H1 (cell line): ENCODE results near the gene DRAM2.

Experiments
- EGR1 ChIP-seq: IDR thresholded peaks from 2 replicates; pipeline ENCODE4 v1.6.1; 2011; ENCODE audit warnings: low read depth, low read length, borderline replicate concordance
- EP300 ChIP-seq, 2 experiments: IDR thresholded peaks; 1 replicate in 1 of 2; 2 replicates in 1 of 2; pipeline ENCODE4 v1.6.1; 2011 to 2012; ENCODE audit warnings: low read depth in 2 of 2, low read length in 2 of 2, mild to moderate bottlenecking in 2 of 2, borderline replicate concordance in 1 of 2, inconsistent platforms in 1 of 2, moderate library complexity in 1 of 2
- POLR2A ChIP-seq, 2 experiments: IDR thresholded peaks; 1 replicate in 1 of 2; 2 replicates in 1 of 2; pipeline ENCODE4 v1.6.1; 2011; ENCODE audit warnings: low read depth in 2 of 2, low read length in 2 of 2, mild to moderate bottlenecking in 2 of 2; ENCODE audit errors: control extremely low read depth in 1 of 2
- POLR2AphosphoS5 ChIP-seq: IDR thresholded peaks from 2 replicates; pipeline ENCODE4 v1.6.1; 2011; ENCODE audit warnings: low read depth, low read length
- SP1 ChIP-seq: IDR thresholded peaks from 2 replicates; pipeline ENCODE4 v1.6.1; 2011; ENCODE audit warnings: low read depth, low read length
- TAF1 ChIP-seq: IDR thresholded peaks from 2 replicates; pipeline ENCODE4 v1.6.1; 2011; ENCODE audit warnings: mild to moderate bottlenecking, low read depth, low read length
- YY1 ChIP-seq: IDR thresholded peaks from 2 replicates; pipeline ENCODE4 v1.6.1; 2011; ENCODE audit warnings: low read depth, mild to moderate bottlenecking, low read length
- ZNF274 ChIP-seq: IDR thresholded peaks from 2 replicates; pipeline ENCODE4 v1.7.0; 2012; ENCODE audit warnings: low read length, borderline replicate concordance; ENCODE audit errors: extremely low read depth
- TF ChIP-seq, protein P1 (sequence below), 3 experiments: IDR thresholded peaks; 1 replicate in 2 of 3; 2 replicates in 1 of 3; pipeline versions ENCODE4 v1.5.1 to v1.6.1; 2011; ENCODE audit warnings: low read length in 3 of 3, mild to moderate bottlenecking in 3 of 3, inconsistent platforms in 2 of 3, low read depth in 1 of 3, moderate library complexity in 1 of 3; ENCODE audit not compliant: insufficient read depth in 1 of 3; ENCODE audit errors: control extremely low read depth in 1 of 3
- TF ChIP-seq, protein P2 (sequence below): IDR thresholded peaks from 2 replicates; pipeline ENCODE4 v1.6.1; 2011; ENCODE audit warnings: low read depth, mild to moderate bottlenecking, low read length; ENCODE audit not compliant: insufficient read depth

DNA sequence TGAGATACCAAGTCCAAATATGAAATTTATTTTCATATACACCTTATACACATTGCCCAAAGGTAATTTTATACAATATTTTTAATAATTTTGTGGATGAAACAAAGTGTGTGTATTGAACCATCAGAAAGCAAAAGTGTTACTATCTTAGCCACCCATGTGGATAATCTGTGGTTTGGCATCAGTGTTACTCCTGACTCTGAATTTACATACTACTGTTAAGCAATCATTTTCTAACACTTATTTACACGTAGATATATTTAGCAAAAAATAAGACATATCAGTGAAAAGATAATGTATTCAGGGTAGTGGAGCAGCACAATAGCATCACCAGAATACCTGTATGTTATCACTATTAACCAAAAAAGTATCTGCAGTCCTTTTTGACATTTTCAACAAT is 36.8 kb upstream of the DRAM2 start:
- no peak for TF ChIP-seq POLR2AphosphoS5
- TF ChIP-seq, protein P1, sequence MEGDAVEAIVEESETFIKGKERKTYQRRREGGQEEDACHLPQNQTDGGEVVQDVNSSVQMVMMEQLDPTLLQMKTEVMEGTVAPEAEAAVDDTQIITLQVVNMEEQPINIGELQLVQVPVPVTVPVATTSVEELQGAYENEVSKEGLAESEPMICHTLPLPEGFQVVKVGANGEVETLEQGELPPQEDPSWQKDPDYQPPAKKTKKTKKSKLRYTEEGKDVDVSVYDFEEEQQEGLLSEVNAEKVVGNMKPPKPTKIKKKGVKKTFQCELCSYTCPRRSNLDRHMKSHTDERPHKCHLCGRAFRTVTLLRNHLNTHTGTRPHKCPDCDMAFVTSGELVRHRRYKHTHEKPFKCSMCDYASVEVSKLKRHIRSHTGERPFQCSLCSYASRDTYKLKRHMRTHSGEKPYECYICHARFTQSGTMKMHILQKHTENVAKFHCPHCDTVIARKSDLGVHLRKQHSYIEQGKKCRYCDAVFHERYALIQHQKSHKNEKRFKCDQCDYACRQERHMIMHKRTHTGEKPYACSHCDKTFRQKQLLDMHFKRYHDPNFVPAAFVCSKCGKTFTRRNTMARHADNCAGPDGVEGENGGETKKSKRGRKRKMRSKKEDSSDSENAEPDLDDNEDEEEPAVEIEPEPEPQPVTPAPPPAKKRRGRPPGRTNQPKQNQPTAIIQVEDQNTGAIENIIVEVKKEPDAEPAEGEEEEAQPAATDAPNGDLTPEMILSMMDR (IDR thresholded peaks at IDR 0.05; ENCODE audit: control extremely low read depth in 1 of 3, insufficient read depth in 1 of 3, low read depth in 1 of 3, low read length in 3 of 3) = no peak
- no peak for TF ChIP-seq TAF1
- no peak for TF ChIP-seq POLR2A (IDR thresholded peaks at IDR 0.05; ENCODE audit: control extremely low read depth in 1 of 2, low read depth in 2 of 2, low read length in 2 of 2)
- no peak for TF ChIP-seq EP300 (IDR thresholded peaks at IDR 0.05; ENCODE audit: borderline replicate concordance in 1 of 2, low read depth in 2 of 2, low read length in 2 of 2)
- TF ChIP-seq YY1 = no peak
- no peak for TF ChIP-seq SP1
- TF ChIP-seq EGR1 = no peak
- TF ChIP-seq, protein P2, sequence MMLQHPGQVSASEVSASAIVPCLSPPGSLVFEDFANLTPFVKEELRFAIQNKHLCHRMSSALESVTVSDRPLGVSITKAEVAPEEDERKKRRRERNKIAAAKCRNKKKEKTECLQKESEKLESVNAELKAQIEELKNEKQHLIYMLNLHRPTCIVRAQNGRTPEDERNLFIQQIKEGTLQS = no peak
- TF ChIP-seq ZNF274 = no peak
